ENCODE data around the gene LIPM.

Gene LIPM

GRCh38 chr10:88802523-88803285, at the start of gene LIPM:
Gene LIPM (plus strand): TSS chr10:88802730. CDS start chr10:88802897, 167 bp downstream.
- no peak within 1 kb of the TSS for H2AFZ ChIP-seq
- H3K9ac ChIP-seq: no peak within 1 kb of the TSS
- H3K4me2 ChIP-seq (ENCODE audit: low read length): no peak within 1 kb of the TSS
- no peaks in the 10 kb centered on the region for H3K79me2 ChIP-seq
- H3K4me3 ChIP-seq (ENCODE audit: low read depth, low read length): no peak within 1 kb of the TSS
- H3K27me3 ChIP-seq (ENCODE audit: control insufficient read depth, insufficient read depth, low read length): no peaks in the 10 kb centered on the region
- H3K36me3 ChIP-seq (ENCODE audit: control insufficient read depth, insufficient read depth, low read length): no peaks in the 10 kb centered on the region
- no peak for TF ChIP-seq CTCF (IDR thresholded peaks at IDR 0.05)
- no peaks in the 10 kb centered on the region for H3K4me1 ChIP-seq
- no peak within 1 kb of the TSS for H3K27ac ChIP-seq
- H3K9me3 ChIP-seq (ENCODE audit: control insufficient read depth, low read length): no peaks in the 10 kb centered on the region

- Histone ChIP-seq H3K36me3 (ENCODE audit: control insufficient read depth, insufficient read depth, low read length) (no peaks in the 10 kb centered on the region), H3K27me3 (ENCODE audit: control insufficient read depth, insufficient read depth, low read length) (no peaks in the 10 kb centered on the region), H3K4me2 (ENCODE audit: low read length) (no peak overlapping the region), H2AFZ (no peak overlapping the region), H3K79me2 (no peaks in the 10 kb centered on the region), H3K4me1 (no peaks in the 10 kb centered on the region), H3K9me3 (ENCODE audit: control insufficient read depth, low read length) (no peaks in the 10 kb centered on the region), H3K4me3 (ENCODE audit: low read depth, low read length) (no peak overlapping the region), H3K27ac (no peak overlapping the region), H3K9ac (no peak overlapping the region)
- TF ChIP-seq CTCF (IDR thresholded peaks at IDR 0.05): no peak
Measured at GRCh38 chr10:88754287-88754686, 48.2 kb upstream of the LIPM start.

GRCh38 chr10:88755753-88756152, 46.8 kb upstream of the LIPM start:
- Histone ChIP-seq H2AFZ (no peak overlapping the region), H3K9ac (no peak overlapping the region), H3K36me3 (ENCODE audit: control insufficient read depth, insufficient read depth, low read length) (no peaks in the 10 kb centered on the region), H3K4me3 (ENCODE audit: low read depth, low read length) (no peak overlapping the region), H3K9me3 (ENCODE audit: control insufficient read depth, low read length) (no peaks in the 10 kb centered on the region), H3K4me1 (no peaks in the 10 kb centered on the region), H3K4me2 (ENCODE audit: low read length) (no peak overlapping the region), H3K27ac (no peak overlapping the region), H3K27me3 (ENCODE audit: control insufficient read depth, insufficient read depth, low read length) (no peaks in the 10 kb centered on the region), H3K79me2 (no peaks in the 10 kb centered on the region)
- no peak for TF ChIP-seq CTCF (IDR thresholded peaks at IDR 0.05)

- no peak overlapping the region for H3K9ac ChIP-seq
- H3K27me3 ChIP-seq (ENCODE audit: control insufficient read depth, insufficient read depth, low read length): no peaks in the 10 kb centered on the region
- H2AFZ ChIP-seq: no peak overlapping the region
- no peaks in the 10 kb centered on the region for H3K79me2 ChIP-seq
- H3K4me3 ChIP-seq (ENCODE audit: low read depth, low read length): no peak overlapping the region
- no peak overlapping the region for H3K27ac ChIP-seq
- TF ChIP-seq CTCF (IDR thresholded peaks at IDR 0.05): no peak
- no peak overlapping the region for H3K4me2 ChIP-seq (ENCODE audit: low read length)
- H3K9me3 ChIP-seq (ENCODE audit: control insufficient read depth, low read length): no peaks in the 10 kb centered on the region
- no peaks in the 10 kb centered on the region for H3K4me1 ChIP-seq
- H3K36me3 ChIP-seq (ENCODE audit: control insufficient read depth, insufficient read depth, low read length): no peaks in the 10 kb centered on the region
Measured at GRCh38 chr10:88756660-88757059, 45.9 kb upstream of the LIPM start.

Measured in parathyroid adenoma (tissue), 2 donors.